Renal pelvis (tissue), 4 donors: ENCODE data around the gene MICALL1. TPM values are rescaled to one million over a fixed set of nuclear protein-coding genes. Genes with fewer than 3 reads are reported as not detected.

Source experiments
- DNase-seq: peaks from one replicate; pipeline ENCODE4 v3.0.0-alpha.2; 2013
- polyA plus RNA-seq, 3 donors: library from polyadenylated mRNA; unstranded; fragments of 120-200 nt; gene quantifications; one replicate each; pipeline ENCODE4 v1.2.1, GENCODE V29; 2013; ENCODE audit not compliant: insufficient read length in 3 of 3

MICALL1 gene
- polyA plus RNA-seq, 3 donors = 28.7 to 36.9 (median 30.8) TPM

GRCh38 chr22:37982151-37982785 is 76.2 kb downstream of the MICALL1 start:
- no peak for DNase-seq

GRCh38 chr22:37982938-37983859 is 77.1 kb downstream of the MICALL1 start:
- DNase-seq = no peak

GRCh38 chr22:37983860-37984791 is 78.0 kb downstream of the MICALL1 start, which contains the start of gene SOX10:
Gene SOX10, minus strand, starts transcription at chr22:37984555. Its CDS starts 771 bp downstream, at chr22:37983784.
- no peak for DNase-seq

DNA sequence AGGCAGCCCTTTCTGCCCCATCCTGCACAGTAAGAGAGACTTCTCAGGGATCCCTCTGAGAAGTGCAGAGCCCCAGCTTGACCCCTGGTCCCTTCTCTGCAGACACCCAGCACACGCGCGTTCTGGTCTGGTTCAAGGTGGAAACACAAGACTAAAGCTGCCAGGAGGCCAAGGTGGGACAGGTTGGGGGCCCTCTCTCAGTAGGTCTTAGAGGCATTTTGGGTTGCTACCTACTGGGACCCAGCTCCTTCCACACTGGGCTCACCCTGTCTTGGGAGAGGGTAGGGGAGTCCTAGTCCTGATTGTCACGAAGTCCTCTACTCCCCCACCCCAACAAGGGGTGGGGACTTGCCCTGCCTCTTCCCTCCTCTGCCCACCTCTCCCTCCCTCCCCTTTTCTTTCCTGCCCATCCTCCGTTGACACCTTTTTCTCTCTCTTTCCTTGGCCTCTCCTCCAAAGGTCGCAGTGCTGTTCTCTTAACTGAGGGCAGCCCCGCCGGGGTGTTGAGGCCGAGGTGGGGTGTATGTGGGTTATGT is 79.0 kb downstream of the MICALL1 start:
- DNase-seq = no peak

GRCh38 chr22:37985751-37986281 is 79.7 kb downstream of the MICALL1 start:
- DNase-seq = no peak

DNA sequence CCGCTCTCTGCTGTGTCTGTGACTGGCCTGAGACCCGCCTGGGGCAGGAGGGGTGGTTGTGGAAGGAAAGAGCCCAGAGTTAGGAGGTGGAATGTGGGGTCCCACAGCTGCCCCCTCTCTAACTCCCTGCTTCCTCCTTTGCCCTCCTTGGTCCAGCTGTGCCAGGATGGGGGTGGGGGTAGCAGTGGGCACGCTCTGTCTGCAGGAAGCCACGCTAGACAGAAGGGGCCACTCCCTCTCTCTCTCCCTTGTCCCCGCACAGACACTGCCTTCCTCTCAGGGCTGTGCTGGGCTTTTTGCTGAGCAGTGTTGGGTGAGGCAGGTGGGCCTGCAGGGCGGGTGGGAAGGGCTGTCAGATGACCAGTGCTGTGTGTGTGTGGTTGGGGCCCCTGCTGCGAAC is 80.3 kb downstream of the MICALL1 start:
- DNase-seq = no peak

GRCh38 chr22:37989146-37990045 is 83.3 kb downstream of the MICALL1 start:
- no peak for DNase-seq

- no peak for DNase-seq
These were observed 84.2 kb downstream of the MICALL1 start for GRCh38 chr22:37990301-37990700.

DNA sequence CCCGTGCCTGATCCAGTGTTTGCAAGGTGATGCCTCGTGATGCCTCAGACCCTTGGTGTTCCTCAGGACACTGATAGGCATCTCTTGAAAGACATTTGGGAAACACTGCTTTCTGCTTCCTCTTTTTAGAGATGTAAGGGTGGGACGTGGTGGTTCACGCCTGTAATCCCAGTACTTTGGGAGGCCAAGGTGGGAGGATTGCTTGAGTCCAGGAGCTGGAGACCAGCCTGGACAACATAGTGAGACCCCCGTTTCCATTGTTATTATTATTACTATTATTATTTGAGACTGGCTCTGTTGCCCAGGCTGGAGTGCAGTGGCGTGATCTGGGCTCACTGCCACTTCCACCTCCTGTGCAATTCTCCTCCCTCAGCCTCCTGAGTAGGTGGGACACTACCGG is 84.8 kb downstream of the MICALL1 start:
- DNase-seq = no peak

- DNase-seq = no peak
These were observed 85.8 kb downstream of the MICALL1 start for GRCh38 chr22:37991731-37992442.

Other genes starting within 250 kb of the MICALL1 start
- gene PDXP, start 247.6 kb upstream of the MICALL1 start, polyA plus RNA-seq = 10 to 100 TPM; 14.5 to 19.8 (median 19.0) TPM
- gene LGALS1, start 230.7 kb upstream of the MICALL1 start, polyA plus RNA-seq = 100 to 1,000 TPM; 374 to 538 (median 428) TPM
- gene NOL12, start 220.0 kb upstream of the MICALL1 start, polyA plus RNA-seq = 10 to 100 TPM; 21.2 to 23.2 (median 22.4) TPM
- gene TRIOBP, start 209.2 kb upstream of the MICALL1 start, polyA plus RNA-seq = 10 to 100 TPM; 65.9 to 85.7 (median 77.1) TPM
- 10 to 100 TPM; 17.0 to 17.9 (median 17.3) TPM for gene GCAT, start 98.4 kb upstream of the MICALL1 start, polyA plus RNA-seq
- gene GALR3, start 82.9 kb upstream of the MICALL1 start, polyA plus RNA-seq = not detected
- gene ANKRD54, start 62.0 kb upstream of the MICALL1 start, polyA plus RNA-seq = 10 to 100 TPM; 26.7 to 31.8 (median 29.7) TPM
- gene EIF3L, start 56.9 kb upstream of the MICALL1 start, polyA plus RNA-seq = 1,000 to 10,000 TPM in 1 of 3 donors, 100 to 1,000 TPM in 2; 860 to 1,060 (median 996) TPM
- 1 to 10 TPM; 6.4 to 7.0 (median 6.8) TPM for gene C22orf23, start 47.3 kb downstream of the MICALL1 start, polyA plus RNA-seq
- gene POLR2F, start 47.4 kb downstream of the MICALL1 start, polyA plus RNA-seq = 10 to 100 TPM; 63.5 to 87.3 (median 71.1) TPM
- gene SOX10, start 78.3 kb downstream of the MICALL1 start, polyA plus RNA-seq = 1 to 10 TPM; 1.4 to 2.3 (median 1.5) TPM
- 10 to 100 TPM; 34.8 to 43.7 (median 41.9) TPM for gene PICK1, start 151.1 kb downstream of the MICALL1 start, polyA plus RNA-seq
- gene SLC16A8, start 177.9 kb downstream of the MICALL1 start, polyA plus RNA-seq = 1 to 10 TPM; 1.6 to 3.0 (median 2.1) TPM
- gene BAIAP2L2, start 204.4 kb downstream of the MICALL1 start, polyA plus RNA-seq = 10 to 100 TPM in 2 of 3 donors, 1 to 10 TPM in 1; 6.9 to 13.3 (median 11.2) TPM